ENCODE data around the gene ZBTB49. TPM values are rescaled to one million over a fixed set of nuclear protein-coding genes. Genes with fewer than 3 reads are reported as not detected.

The ZBTB49 gene
- total and polyA plus RNA-seq, 2 of the 13 experiments (the other 11 are each of a cell fraction or from before 2014, with no cell fraction given), result 3.3 to 4.3 TPM

DNA sequence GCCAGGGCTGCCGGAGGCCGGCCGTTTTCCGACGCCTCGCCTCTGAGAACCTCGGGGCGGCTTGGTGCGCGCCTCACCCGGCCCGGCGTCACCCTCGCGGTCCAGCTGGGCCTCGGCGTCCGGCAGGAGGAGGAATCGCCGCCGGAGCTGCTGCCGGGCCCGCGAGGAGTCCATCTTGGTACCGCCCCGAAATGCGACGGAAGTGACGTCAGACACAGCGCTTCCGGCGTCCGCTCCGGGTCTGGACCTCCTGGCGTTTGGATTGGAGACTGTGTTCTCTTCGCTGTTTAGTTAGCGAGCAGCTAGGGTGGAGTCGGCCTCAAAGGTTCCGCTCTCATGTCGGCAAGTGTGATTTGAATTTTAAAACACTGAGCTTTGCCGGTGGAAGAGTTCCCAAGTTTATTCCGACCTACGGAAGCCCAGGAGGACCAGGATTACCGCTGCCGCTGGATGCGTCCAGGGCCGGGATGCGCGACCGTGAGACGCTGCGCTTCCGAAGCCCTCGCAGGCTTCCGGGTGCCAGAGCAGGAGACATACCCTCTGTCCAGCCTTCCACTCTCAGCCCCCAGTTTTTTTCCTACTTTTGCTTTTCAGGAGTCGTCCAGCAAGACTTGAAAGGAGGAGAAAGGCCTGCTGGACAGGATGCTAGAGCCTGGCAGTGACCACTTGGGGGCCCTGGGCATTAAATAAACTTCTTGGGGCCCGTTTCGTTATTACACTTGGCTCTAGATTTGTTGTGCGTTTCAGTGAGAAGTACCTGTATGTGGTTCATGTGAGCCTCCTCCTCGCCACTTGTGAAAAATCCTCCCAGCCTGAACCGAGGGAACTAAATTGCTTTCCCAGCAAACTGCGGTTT lies 41.8 kb upstream of the ZBTB49 start, which contains the start of gene TMEM128 (continued):
- TF ChIP-seq MAFK (conservative IDR thresholded peaks at IDR 0.05 in 1 of 2, IDR thresholded peaks at IDR 0.05 in 1 of 2; ENCODE audit: low read length in 2 of 2) (no peak), ZFX (CRISPR knock-in tag; IDR thresholded peaks at IDR 0.05; ENCODE audit: low read depth) (peak; percentile 93), CCDC6 (CRISPR knock-in tag; IDR thresholded peaks at IDR 0.05) (no peak), ZNF337 (CRISPR knock-in tag; IDR thresholded peaks at IDR 0.05; ENCODE audit: borderline replicate concordance, low read depth) (no peak), ZZZ3 (CRISPR knock-in tag; IDR thresholded peaks at IDR 0.05; ENCODE audit: borderline replicate concordance) (no peak; the same call in 1 of the 2 replicates), HNRNPUL1 (IDR thresholded peaks at IDR 0.05; ENCODE audit: low read depth, low read length) (no peak), NFYB (CRISPR knock-in tag; IDR thresholded peaks at IDR 0.05) (peak; percentile 69), ZNF501 (CRISPR knock-in tag; IDR thresholded peaks at IDR 0.05) (peak; percentile 87), KDM5B (CRISPR knock-in tag; IDR thresholded peaks at IDR 0.05; ENCODE audit: borderline replicate concordance) (peak; percentile 76), ZNF432 (CRISPR knock-in tag; IDR thresholded peaks at IDR 0.05; ENCODE audit: borderline replicate concordance) (no peak), FOXC1 (CRISPR knock-in tag; IDR thresholded peaks at IDR 0.05; ENCODE audit: borderline replicate concordance) (no peak; the same call in 1 of the 2 replicates), ONECUT2 (CRISPR knock-in tag; IDR thresholded peaks at IDR 0.05) (no peak), TEAD2 (CRISPR knock-in tag; IDR thresholded peaks at IDR 0.05) (no peak), NFYC (CRISPR knock-in tag; IDR thresholded peaks at IDR 0.05) (peak; percentile 64), ZNF547 (CRISPR knock-in tag; IDR thresholded peaks at IDR 0.05) (no peak)
- TF ChIP-seq, protein P1, sequence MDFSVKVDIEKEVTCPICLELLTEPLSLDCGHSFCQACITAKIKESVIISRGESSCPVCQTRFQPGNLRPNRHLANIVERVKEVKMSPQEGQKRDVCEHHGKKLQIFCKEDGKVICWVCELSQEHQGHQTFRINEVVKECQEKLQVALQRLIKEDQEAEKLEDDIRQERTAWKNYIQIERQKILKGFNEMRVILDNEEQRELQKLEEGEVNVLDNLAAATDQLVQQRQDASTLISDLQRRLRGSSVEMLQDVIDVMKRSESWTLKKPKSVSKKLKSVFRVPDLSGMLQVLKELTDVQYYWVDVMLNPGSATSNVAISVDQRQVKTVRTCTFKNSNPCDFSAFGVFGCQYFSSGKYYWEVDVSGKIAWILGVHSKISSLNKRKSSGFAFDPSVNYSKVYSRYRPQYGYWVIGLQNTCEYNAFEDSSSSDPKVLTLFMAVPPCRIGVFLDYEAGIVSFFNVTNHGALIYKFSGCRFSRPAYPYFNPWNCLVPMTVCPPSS (IDR thresholded peaks at IDR 0.05), result no peak
- TF ChIP-seq, protein P2, sequence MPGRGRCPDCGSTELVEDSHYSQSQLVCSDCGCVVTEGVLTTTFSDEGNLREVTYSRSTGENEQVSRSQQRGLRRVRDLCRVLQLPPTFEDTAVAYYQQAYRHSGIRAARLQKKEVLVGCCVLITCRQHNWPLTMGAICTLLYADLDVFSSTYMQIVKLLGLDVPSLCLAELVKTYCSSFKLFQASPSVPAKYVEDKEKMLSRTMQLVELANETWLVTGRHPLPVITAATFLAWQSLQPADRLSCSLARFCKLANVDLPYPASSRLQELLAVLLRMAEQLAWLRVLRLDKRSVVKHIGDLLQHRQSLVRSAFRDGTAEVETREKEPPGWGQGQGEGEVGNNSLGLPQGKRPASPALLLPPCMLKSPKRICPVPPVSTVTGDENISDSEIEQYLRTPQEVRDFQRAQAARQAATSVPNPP (CRISPR knock-in tag; IDR thresholded peaks at IDR 0.05), result no peak
- TF ChIP-seq, protein P3, sequence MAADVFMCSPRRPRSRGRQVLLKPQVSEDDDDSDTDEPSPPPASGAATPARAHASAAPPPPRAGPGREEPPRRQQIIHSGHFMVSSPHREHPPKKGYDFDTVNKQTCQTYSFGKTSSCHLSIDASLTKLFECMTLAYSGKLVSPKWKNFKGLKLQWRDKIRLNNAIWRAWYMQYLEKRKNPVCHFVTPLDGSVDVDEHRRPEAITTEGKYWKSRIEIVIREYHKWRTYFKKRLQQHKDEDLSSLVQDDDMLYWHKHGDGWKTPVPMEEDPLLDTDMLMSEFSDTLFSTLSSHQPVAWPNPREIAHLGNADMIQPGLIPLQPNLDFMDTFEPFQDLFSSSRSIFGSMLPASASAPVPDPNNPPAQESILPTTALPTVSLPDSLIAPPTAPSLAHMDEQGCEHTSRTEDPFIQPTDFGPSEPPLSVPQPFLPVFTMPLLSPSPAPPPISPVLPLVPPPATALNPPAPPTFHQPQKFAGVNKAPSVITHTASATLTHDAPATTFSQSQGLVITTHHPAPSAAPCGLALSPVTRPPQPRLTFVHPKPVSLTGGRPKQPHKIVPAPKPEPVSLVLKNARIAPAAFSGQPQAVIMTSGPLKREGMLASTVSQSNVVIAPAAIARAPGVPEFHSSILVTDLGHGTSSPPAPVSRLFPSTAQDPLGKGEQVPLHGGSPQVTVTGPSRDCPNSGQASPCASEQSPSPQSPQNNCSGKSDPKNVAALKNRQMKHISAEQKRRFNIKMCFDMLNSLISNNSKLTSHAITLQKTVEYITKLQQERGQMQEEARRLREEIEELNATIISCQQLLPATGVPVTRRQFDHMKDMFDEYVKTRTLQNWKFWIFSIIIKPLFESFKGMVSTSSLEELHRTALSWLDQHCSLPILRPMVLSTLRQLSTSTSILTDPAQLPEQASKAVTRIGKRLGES (CRISPR knock-in tag; IDR thresholded peaks at IDR 0.05; ENCODE audit: borderline replicate concordance), result no peak
- TF ChIP-seq, protein P4, sequence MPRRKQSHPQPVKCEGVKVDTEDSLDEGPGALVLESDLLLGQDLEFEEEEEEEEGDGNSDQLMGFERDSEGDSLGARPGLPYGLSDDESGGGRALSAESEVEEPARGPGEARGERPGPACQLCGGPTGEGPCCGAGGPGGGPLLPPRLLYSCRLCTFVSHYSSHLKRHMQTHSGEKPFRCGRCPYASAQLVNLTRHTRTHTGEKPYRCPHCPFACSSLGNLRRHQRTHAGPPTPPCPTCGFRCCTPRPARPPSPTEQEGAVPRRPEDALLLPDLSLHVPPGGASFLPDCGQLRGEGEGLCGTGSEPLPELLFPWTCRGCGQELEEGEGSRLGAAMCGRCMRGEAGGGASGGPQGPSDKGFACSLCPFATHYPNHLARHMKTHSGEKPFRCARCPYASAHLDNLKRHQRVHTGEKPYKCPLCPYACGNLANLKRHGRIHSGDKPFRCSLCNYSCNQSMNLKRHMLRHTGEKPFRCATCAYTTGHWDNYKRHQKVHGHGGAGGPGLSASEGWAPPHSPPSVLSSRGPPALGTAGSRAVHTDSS (CRISPR knock-in tag; conservative IDR thresholded peaks at IDR 0.05), result no peak
- TF ChIP-seq, protein P5, sequence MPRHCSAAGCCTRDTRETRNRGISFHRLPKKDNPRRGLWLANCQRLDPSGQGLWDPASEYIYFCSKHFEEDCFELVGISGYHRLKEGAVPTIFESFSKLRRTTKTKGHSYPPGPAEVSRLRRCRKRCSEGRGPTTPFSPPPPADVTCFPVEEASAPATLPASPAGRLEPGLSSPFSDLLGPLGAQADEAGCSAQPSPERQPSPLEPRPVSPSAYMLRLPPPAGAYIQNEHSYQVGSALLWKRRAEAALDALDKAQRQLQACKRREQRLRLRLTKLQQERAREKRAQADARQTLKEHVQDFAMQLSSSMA (CRISPR knock-in tag; IDR thresholded peaks at IDR 0.05), result peak; percentile 92
